NCI-H524 treated with DMSO at 0.1 percent for 48 hours (cell line): ENCODE measurements around the gene NOP14.
A peak's percentile ranks its signal among the peaks of the same experiment; 100 is the strongest.
"Not testable (repeated sequence)": the region's sequence is repeated elsewhere in the genome, so short reads cannot be mapped to it uniquely, and the experiment has no call there.

ENCODE experiments used
- DNase-seq: peaks from one replicate; lab custom pipeline; 2025; lab: John Stamatoyannopoulos, UW

NOP14 gene

DNA sequence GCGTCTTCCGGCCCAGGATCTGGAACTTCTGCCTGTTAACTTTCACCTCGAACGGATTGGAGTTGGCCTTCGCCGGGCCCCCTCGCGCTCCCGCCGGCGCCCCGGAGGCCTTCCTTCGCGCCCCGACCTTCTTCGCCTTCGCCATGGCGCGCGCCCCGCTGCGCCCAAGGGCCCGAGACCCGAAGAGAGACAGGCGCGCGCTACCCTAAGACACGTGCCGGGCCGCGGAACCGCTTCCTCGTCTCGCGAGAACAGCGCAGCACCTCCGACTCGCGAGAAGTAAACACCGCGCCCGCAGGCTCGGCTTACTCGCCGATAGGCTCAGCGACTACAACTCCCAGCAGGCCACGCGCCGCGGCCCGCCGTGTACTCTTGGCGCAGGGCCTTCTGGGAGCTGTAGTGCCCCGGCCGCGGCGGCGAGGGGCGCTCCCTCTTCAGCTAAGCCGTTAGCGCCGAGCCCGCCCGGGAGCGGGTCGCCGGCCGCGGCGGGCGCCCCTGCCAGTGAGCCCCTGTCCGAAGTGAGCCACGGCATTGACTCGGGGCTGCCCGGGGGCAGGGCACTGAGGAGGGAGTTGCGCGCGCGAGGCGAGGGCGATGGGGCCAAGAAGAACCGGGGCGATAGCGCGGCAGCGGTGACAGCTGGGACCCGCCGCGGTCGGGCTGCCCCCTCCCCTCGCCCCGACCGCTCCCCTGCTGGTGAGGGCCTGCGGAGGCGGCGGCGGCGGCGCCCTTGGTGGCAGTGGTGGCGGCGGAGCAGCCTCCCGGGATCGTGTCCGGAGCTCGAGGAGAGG is at the start of gene NOP14, which contains the start of gene GRK4:
Gene NOP14 (minus strand): TSS at position 232 of the 791 bp plus-strand sequence. CDS start 87 bp downstream, at position 145.
Gene GRK4 (plus strand): TSS at position 397 of the 791 bp plus-strand sequence. CDS start 500 bp downstream, outside the sequence.
- peak; percentile 85 for DNase-seq

DNA sequence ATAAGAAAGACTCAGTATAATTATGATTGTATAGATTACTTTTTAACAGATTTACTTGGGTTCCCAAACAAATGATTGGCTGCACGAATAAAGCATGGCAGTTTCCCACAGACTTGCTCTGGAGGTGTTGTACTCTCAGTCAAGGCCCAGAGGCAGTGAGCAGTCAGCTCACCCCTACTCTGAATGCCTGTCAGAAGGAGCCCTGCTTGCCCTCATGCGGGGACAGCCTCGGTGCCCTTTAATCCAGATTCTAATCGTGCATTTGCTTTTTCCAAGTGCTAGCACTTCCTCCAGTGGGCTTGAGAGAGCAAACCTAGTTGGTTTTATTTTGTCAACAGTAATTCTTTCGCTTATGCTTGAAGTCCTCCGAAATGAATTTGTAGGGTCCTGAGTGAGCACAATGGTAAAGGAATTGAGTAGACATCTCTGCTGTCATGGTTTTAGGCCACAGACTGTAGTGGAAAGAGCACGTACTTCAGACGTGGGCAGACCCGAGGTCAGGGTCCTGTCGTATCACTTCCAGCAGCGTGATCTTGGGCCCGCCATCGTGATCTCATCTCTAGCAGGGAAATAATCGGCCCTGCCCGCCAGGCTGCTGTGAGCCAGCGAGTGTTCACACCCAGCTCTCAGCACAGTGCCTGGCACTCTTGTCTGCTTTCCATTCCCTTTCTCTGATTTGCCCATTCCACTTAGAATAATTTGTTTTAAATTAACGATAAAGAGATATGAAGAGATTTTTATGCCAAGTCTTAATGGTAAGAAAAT is 48.4 kb upstream of the NOP14 start:
- no peak for DNase-seq

DNA sequence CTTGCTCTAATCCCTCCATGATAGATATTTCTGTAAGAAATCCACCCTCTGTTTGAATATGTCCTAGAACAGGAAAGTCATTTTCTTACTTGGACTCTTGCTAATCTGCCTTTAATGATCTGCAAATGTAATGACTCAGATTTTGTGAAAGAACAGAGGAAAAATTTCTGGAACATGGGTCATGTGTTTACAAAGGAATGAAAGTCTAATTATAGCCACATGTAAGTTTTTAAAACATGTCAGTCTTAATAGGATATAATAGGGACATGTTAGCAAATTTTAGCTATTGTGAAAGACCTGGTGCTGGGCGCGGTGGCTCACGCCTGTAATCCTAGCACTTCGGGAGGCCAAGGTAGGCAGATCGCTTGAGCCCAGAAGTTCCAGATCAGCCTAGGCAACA is 47.8 kb upstream of the NOP14 start:
- no peak for DNase-seq

DNA sequence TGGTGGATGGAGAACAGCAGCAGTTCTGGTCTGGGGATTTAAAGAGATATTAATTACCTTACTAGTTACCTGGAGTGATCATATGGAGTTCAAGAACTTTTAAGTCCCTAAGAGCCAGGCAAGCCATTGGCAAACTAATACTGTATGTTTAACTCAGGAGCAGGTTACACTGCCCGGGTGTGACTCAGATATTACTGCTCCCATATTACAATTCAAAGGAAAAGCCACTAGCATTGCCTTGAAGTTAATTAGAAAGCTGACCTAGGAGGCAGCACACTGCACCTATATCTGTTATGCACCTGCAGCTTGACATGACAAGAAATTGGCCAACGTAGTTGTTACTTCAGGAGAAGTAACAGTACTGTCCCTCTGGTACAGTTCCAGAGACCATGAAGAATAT is 47.4 kb upstream of the NOP14 start:
- no peak for DNase-seq

DNA sequence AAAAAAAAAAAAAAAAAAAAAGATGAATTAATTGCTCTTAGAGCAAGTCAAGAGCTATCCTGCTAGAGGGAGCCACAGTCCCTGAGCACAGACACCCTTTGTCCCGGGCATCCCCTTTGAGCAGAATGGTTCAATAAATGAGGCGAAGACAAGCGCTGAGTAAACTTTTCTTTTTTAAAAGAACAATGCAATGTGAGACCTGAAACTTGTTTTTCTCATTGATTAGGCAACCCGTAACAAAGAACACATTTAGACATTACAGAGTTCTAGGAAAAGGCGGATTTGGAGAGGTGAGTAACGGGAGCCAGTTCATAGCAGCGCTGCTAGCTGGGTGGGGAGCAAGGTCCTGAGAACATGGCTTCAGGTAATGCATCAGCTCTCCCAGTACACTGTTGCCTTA is 46.2 kb upstream of the NOP14 start:
- no peak for DNase-seq

DNA sequence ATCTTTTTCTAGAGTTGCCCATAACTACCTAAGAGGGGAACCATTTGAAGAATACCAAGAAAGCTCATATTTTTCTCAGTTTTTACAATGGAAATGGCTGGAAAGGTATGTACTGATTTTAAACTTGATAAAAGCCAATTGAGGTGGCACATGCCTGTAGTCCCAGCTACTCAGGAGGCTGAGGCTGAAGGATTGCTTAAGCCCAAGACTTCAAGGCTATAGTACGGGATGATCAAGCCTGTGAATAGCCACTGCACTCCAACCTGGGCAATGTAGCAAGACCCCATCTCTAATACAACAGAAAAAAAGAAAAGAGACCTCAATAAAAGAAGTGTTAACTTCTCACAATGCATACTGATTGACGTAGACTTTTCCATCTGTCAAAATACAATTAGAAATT is 44.5 kb upstream of the NOP14 start:
- no peak for DNase-seq

DNA sequence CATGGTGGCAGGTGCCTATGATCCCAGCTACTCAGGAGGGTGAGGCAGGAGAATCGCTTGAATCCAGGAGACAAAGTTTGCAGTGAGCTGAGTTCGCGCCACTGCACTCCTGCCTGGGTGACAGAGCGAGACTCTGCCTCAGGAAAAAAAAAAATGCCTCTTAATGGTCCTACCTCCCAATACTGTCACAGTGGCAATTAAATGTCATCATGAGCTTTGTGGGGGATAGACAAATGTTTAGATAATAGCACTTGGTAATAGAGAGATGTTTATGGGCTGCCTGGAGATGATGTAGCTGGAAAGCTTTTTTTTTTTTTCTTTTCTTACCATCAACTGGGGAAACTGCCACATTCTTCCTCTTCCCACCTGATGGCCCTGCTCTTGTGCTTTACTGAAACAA is 33.2 kb upstream of the NOP14 start:
- no peak for DNase-seq

DNA sequence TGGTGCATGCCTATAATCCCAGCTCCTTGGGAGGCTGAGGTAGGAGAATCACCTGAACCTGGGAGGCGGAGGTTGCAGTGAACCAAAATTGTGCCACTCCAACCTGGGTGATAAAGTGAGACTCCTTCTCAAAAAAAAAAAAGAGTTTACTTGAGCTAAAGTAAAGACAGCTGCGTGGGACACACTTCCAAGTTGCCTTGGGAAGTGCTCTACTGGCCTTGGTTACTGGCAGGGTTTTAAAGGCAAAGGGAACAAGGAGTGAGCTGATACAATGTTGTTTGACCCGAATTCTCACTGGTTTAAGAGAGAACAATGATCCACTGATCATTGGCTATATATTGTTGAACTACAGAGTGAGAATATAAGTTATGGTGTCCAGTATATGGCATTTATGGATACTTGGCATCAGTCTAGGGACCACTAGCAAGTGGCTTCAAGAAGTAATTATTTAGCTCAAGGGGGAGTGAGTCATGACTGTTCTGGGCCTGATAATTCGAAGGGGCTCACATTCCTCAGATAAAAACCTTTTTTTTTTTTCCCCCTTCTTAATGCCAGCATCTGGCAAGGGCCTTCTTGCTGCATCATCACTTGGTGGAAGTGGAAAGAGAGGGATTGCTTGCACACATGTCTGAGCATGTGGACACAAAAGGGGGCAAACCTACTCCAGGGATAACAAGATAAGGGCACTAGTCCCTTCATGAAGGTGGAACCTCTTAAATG is 32.5 kb upstream of the NOP14 start:
- DNase-seq, result no peak

DNA sequence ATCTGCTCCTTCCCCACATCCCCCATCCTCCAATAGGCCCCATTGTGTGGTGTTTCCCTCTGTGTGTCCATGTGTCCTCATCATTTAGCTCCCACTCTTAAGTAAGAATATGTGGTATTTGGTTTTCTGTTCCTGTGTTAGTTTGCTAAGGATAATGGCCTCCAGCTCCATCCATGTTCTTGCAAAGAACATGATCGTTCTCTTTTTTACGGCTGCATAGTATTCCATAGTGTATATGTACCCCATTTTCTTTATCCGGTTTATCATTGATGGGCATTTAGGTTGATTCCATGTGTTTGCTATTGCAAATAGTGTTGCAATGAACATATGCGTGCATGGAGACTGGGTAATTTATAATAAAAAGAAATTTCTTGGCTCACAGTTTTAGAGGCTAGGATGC is 31.7 kb upstream of the NOP14 start:
- no peak for DNase-seq

DNA sequence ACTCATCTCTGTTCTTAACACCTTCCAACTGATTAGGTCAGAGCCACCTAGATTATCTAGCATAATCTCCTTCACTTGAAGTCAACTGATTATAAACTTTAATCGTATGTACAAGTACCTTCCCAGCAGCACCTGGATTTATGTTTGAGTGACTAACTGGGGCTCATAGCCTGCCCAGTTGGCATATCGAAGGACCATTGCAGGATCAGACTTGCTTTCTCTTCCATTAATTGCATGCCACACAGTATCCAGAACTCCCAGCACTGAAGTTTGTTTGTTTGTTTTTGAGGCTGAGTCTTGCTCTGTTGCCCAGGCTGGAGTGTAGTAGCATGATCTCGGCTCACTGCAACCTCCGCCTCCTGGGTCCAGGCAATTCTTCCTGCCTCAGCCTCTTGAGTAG is 28.0 kb upstream of the NOP14 start:
- no peak for DNase-seq

DNA sequence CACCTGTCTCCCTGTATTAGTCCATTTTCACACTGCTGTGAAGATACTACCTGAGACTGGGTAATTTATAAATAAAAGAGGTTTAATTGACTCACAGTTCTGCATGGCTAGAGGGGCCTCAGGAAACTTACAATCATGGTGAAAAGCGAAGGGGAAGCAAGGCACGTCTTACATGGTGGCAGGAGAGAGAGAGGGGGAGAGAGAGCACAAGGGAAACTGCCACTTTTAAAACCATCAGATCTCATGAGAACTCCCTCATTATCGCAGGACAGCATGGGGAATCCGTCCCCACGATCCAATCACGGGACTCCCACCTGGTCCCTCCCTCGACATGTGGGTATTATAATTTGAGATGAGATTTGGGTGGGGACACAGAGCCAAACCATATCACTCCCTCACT is 20.5 kb upstream of the NOP14 start:
- DNase-seq, result not testable (repeated sequence)

DNA sequence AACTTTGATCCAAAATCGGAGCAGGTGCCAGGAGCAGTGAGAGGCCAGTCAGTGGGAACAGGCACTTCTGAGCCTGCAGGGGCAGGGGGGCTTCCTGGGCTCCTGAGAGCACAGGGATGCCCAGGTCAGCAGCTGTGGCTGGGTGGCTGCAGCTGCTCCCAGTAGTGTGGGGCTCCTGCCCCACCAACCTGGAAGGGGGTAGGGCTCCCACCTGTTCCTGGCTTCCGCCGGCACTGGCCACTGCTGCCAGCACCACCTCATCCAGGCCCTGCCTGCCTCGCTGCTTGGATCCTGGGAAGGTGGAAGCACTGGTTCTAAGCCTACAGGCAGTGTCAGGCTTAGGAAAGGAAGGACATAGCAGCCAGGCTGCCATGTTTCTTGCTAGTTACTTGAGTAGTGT is 18.8 kb upstream of the NOP14 start:
- no peak for DNase-seq

DNA sequence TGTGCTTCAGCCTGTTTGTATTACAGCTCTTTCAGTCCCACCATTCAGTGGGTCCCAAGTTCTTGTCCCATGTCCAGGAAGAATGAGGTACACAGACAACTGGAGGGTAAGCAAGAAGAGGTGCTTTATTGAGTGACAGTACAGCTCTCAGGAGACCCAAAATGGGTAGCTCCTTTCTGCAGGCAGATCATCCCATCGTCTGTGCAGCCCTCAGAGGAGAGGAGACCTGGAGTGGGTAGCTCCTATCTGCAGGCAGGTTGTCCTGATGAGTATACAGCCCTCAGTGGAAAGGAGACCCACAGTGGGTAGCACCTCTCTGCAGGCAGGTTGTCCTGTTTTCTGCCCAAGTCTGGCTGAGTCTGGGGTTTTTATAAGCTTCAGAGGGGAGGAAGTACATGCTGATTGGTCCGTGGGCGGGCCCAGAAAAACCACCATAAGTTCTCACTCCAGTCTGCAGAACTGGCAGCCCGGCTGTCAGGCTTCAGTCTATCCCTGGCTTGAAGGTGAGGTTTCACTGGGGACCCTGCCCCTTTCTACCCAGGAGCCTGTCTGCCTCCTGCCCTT is 18.1 kb upstream of the NOP14 start:
- no peak for DNase-seq

DNA sequence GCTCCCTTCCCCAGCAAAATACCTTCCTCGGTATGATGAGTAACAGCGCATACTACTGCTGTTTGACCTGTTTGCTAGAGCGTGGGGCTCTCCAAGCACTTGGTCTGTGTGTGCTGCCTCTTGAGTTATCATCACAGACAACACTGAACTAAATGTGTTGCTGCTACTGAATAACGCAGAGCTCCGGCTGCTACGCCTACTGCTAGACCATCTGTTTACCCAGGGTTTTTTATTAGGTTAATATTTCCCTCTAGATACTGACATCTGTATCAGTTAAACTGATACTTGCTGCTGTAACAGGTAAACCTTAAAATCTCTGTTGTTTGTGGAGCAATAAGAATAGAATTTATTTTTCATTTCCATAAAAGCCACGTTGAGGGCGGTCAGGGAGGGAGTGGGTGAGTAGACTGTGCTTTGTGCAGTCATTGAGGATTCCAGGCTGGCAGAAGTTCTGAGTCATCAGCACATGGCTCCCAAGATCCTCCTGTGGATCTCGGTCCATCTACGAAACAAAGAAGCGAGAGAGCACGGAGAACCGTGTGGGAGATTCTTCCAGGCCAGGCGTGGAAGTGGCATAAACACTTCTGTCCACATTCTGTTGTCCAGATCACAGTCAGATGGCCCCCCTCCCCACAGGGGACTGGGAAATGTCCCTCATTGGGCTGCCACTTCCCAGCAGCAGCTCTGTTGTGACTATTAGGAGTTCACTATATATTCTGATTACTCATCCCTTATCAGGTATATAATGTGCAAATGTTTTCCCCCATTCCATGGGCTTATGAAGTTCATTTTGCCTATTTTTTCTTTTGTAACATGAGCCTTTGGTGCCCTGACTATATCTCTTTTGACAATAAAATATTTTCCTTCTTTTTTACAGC is 14.2 kb upstream of the NOP14 start:
- peak; percentile 60 for DNase-seq

DNA sequence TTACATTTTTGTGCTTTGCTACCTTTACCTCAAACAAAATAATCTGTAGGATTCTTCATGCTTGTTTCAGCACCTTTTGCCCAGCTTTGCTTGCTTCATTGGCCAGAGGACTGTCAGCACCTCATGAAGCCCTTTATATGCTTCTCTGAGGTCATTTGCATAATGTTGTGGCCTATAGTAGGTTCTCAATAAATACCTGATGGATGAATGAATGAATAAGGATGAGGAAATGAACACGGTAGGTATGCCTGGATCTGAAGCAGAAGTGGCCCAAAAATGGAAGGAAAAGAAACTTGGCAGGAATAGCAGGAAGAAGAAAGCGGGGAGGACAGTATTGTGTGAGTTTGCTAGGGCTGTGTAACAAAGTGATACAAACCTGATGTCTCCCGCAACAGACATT is 8.1 kb upstream of the NOP14 start:
- DNase-seq, result no peak

DNA sequence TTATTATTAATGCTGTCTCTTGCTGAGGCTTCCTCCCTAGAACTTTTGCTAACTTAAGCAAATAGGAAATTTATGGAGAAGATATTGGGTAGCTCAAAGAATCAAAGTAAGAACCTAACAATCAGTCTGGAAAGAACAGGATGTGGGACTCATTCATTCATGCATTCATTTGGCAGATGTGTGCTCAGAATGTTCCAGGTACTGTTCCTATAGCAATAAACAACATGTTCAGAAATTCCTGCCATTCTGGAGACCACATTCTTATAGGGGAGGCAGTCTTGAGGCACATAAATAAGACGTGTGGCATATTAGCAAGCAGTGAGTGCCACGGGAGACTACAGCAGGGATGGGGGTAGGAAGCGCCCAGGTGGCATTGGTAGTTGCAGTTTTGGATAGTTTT is 5.2 kb upstream of the NOP14 start:
- no peak for DNase-seq

DNA sequence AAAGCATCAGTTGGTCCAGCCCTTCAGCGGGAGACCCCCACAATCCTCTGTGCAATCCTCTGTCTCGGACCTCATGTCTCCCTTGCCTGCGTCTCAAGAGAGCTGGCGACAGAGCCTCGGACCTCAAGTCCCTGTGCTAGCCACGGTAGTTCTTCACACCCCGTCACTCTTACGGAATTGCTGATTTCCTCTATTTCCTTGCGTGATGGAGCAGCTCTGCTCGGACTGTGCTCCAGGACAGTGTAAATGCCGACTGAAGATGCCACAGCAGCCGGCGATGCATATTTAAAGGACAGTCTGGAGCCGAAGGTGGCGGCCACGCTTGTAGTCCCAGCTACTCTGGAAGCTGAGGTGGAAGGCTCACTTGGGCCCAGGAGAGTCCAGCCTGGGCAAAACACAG is 2.1 kb upstream of the NOP14 start:
- DNase-seq, result no peak

DNA sequence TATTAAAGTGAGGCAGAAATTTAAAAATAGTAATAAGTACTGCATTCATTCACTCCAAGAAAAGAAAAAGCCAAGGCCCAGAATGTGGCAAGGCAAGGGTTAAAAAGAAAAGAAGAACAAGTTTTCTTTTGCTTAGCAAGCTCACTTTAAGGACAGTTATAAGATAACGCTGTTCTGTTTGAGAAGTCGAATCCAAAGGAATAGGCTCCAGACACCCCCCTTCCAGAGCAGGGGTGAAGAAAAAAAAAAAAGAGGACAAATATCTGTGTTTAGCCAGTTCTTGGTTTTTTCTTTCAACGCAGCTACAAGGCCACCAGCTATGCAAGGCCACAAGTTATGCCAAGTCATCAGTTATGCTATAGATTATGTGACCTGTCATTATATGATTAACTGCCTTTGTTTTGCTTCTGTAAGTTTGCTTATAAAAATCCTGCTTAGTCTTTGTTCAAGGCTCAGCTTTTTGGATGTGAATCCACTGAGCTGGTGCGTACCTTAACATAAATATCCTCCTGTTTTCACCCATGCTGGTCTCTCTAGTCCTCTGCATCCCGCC is 1.6 kb upstream of the NOP14 start:
- DNase-seq, result no peak

DNA sequence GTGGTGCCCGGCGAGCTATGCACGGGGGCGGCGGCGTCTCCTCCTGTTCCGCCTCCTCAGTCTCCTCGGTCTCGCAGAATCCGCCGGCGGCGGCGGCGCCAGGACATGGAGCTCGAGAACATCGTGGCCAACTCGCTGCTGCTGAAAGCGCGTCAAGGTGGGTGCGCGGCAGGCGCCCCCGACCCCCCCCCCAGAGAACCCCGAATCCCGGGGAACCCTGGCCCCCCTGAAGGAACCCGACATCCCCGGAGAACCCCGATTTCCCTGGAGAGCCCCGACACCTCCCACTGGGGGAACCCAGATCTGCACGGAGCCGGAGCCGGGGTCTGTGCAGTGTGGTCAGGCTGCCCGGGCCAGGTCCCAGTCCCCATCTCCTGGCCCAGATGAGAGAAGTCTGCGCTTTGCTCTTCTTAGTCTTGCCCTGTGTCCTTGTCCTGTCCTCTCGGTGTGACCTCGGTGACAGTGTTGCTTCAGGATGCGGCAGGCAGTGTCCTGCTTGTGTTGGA is 813 bp upstream of the NOP14 start:
- no peak for DNase-seq

DNA sequence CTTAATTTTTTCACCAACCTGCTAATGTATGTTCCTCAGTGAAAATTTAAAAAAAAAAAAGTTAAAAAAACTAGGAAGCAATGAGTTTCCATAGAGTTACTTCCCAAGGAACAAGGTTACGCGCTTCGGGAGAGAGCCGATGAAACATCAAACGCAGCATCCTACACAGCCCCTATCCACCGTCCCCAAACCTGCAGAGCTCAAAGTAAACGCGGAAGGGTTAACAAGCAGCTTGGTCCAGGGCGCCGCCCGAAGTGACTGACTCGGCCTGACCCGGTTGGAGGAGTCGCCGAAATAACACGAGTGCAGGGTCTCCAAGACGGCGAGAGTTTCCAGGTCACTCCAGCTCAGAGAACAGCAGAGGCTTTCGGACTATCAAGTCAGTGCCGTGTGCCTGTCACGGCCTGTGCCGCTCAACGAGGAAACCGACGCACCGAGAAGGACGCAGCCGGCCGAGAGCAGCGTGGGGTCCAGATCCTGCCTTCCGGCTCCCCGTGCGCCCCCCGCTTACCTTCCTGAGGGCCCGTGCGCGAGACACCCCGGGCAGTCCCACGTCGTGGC is 512 bp downstream of the NOP14 start:
- no peak for DNase-seq
